ENCODE data around the gene OR51B5.

DNA sequence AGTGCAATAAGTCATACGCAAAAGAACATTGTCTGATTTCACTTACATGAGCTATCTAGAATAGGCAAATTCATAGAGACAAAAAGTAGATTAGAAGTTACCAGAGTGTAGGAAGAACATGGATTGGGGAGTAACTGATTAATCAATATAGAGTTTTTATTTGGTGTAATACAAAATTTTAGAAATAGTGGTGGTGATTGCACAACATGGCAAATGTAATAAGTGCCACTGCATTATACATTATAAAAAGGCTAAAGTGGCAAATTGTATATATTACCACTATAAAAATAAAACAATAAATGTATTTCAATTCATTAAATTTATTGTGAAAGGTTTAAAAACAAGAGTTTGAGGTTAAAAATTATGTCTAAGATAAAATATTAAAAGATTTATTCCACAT, 32.9 kb downstream of the OR51B5 start:
- TF ChIP-seq, protein P1, sequence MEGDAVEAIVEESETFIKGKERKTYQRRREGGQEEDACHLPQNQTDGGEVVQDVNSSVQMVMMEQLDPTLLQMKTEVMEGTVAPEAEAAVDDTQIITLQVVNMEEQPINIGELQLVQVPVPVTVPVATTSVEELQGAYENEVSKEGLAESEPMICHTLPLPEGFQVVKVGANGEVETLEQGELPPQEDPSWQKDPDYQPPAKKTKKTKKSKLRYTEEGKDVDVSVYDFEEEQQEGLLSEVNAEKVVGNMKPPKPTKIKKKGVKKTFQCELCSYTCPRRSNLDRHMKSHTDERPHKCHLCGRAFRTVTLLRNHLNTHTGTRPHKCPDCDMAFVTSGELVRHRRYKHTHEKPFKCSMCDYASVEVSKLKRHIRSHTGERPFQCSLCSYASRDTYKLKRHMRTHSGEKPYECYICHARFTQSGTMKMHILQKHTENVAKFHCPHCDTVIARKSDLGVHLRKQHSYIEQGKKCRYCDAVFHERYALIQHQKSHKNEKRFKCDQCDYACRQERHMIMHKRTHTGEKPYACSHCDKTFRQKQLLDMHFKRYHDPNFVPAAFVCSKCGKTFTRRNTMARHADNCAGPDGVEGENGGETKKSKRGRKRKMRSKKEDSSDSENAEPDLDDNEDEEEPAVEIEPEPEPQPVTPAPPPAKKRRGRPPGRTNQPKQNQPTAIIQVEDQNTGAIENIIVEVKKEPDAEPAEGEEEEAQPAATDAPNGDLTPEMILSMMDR (conservative IDR thresholded peaks at IDR 0.05 in 1 of 2, IDR thresholded peaks at IDR 0.05 in 1 of 2; ENCODE audit: low read depth in 1 of 2, low read length in 2 of 2) = no peak
- TF ChIP-seq EZH2 (IDR thresholded peaks at IDR 0.05; ENCODE audit: low read length, missing control alignments) = no peak
